Amniotic epithelial cell (primary cell): ENCODE results near the gene ZNF550.
"Not testable (repeated sequence)": the region's sequence is repeated elsewhere in the genome, so short reads cannot be mapped to it uniquely, and the experiment has no call there.

Experiments
- DNase-seq: peaks from one replicate; pipeline ENCODE4 v3.0.0-alpha.2; 2010; ENCODE audit warnings: low read depth

Gene ZNF550

GRCh38 chr19:57527136-57527881 is 32.4 kb downstream of the ZNF550 start, which contains the start of gene ZNF549:
TSS of gene ZNF549 (plus strand) at chr19:57527356. CDS start at chr19:57527574, 218 bp downstream.
- DNase-seq = peak; percentile 92

DNA sequence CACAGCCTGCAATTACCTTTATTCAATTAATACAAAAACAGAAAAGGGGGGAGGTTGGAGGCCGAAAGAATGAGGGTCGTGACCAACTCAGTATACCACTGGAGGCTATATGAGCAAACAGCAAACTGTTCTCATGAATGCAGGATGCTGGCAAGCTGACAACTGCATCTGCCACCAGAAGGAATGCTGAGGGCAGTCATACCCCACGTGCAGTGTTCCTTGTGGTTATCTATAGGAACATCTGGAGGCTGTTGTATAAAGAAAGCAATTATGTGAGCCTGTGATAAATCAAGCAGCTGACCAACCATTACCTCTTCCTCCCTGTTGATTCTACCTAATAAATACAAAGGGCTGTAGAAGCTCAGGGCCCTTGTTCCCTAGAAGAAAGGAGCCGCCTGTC is 41.6 kb downstream of the ZNF550 start:
- DNase-seq = not testable (repeated sequence)

DNA sequence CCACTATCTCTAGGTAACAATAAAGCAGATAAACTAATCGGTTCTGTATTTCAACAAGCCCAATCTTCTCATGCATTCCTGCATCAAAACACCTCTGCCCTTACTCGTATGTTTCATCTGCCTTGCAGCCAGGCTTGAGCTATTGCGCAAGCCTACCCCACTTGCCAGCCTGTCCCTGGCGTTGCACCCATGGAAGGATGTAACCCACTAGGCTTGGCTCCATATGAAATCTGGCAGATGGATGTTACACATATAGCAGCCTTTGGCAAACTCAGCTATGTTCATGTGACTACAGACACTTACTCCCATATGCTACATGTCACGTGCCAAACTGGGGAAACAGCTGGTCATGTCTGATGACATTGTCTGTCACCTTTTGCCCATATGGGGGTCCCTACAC is 44.4 kb downstream of the ZNF550 start:
- DNase-seq = no peak

DNA sequence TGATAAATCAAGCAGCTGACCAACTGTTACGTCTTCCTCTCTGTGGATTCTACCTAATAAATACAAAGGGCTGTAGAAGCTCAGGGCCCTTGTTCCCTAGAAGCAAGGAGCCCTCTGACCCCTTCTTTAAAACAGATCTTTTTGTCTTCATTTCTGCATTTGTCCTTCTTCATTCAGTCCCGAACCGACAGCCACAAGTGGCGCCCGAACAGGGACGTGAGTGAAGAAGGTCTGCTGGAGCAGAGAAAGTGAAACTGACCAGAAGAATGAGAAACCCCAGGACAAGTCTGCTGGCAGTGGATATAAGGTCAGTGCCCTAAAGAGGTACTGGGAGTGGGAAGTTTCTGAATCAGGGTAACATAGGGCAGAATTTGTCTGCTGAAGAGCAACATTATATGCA is 46.8 kb downstream of the ZNF550 start:
- DNase-seq = peak; percentile 47

DNA sequence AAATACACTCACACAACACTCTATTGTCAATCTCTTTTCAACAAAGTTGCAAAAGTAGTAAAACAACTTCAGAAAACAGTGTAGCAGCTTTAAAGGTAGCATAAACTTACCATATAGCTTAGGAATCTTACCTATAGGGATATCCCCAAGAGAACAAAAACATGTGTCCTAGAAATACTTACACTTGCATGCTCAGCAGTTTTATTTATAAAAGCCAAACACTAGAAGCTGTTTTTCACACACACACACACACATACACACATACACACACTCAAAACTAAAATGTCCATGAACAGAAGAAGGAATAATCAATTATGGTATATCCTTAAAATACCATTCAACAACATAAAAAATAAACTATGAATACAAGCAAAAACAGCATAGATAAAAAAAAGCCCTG is 48.2 kb downstream of the ZNF550 start:
- DNase-seq = no peak

- DNase-seq = no peak
These were observed 53.5 kb downstream of the ZNF550 start for GRCh38 chr19:57506163-57506562.

- DNase-seq = peak; percentile 36
These were observed 59.3 kb downstream of the ZNF550 start for GRCh38 chr19:57500400-57500799.

GRCh38 chr19:57499680-57500395 is 59.8 kb downstream of the ZNF550 start, which contains the start of gene ZNF773:
TSS of gene ZNF773 (plus strand) at chr19:57499938. CDS start at chr19:57500081, 143 bp downstream.
- peak; percentile 95 for DNase-seq

DNA sequence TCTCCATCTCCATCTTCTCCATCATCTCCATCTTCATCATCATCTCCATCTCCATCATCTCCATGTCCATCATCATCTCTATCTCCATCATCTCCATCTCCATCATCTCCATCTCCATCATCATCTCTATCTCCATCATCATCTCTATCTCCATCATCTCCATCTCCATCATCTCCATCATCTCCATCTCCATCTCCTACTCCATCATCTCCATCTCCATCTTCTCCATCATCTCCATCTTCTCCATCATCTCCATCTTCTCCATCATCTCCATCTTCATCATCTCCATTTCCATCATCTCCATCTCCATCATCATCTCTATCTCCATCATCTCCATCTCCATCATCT is 60.4 kb downstream of the ZNF550 start:
- DNase-seq = not testable (repeated sequence)

- DNase-seq = not testable (repeated sequence)
These were observed 71.4 kb downstream of the ZNF550 start for GRCh38 chr19:57488299-57488644.

DNA sequence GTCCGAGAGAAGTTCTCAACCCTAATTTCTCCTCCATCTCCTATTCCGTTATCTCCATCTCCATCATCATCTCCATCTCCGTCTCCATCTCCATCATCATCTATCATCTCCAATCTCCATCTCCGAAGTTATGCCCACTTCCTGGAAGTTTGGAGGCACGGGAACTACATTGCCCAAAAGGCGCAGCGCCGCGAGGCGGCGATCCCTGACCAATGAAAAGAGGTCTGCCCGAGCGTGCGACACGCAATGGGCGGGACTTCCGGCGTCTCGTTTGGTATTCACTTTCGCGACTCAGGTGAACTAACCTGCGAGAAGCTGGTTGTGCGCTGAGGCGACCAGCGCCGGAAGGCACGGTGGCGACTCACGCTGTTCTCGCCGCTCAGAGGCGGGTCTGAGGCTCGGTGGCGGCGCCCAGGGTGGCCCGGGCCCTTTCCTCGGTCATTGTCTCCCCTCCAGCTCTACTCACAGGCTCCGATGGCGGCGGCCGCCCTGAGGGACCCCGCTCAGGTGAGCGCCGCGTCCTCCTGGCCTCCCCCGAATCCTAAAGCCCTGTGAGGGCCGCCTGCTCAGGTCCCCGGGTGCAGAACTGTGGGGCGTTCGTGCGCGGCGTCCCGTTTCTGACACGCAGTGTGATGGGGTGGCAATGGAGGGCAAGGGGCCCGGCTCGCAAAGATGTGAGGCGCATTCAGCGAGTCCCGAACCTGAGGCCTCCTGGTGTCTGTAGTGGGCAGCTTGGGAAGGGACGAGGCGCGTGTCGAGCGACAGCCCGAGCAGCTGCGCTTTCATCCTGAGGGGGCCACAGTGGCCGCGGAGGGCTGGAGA is 72.0 kb downstream of the ZNF550 start, which contains the start of gene ZNF419:
Gene ZNF419 (plus strand): TSS at position 274 of the 822 bp plus-strand sequence. CDS start 201 bp downstream, at position 475.
- peak; percentile 81 for DNase-seq
